GM18505 (cell line): ENCODE results near the gene KMT2A.
A peak's percentile ranks its signal among the peaks of the same experiment; 100 is the strongest.

ENCODE experiments used
- ATAC-seq: cut with Tn5 transposase; IDR thresholded peaks from one replicate; pipeline ENCODE4 v1.9.1; 2021; ENCODE audit not compliant: unreplicated experiment
- POLR2A ChIP-seq: IDR thresholded peaks from 4 replicates; pipeline ENCODE4 v1.6.1; 2011; ENCODE audit warnings: borderline replicate concordance; ENCODE audit not compliant: insufficient read depth, insufficient read length; ENCODE audit errors: extremely low read depth

The KMT2A gene

DNA sequence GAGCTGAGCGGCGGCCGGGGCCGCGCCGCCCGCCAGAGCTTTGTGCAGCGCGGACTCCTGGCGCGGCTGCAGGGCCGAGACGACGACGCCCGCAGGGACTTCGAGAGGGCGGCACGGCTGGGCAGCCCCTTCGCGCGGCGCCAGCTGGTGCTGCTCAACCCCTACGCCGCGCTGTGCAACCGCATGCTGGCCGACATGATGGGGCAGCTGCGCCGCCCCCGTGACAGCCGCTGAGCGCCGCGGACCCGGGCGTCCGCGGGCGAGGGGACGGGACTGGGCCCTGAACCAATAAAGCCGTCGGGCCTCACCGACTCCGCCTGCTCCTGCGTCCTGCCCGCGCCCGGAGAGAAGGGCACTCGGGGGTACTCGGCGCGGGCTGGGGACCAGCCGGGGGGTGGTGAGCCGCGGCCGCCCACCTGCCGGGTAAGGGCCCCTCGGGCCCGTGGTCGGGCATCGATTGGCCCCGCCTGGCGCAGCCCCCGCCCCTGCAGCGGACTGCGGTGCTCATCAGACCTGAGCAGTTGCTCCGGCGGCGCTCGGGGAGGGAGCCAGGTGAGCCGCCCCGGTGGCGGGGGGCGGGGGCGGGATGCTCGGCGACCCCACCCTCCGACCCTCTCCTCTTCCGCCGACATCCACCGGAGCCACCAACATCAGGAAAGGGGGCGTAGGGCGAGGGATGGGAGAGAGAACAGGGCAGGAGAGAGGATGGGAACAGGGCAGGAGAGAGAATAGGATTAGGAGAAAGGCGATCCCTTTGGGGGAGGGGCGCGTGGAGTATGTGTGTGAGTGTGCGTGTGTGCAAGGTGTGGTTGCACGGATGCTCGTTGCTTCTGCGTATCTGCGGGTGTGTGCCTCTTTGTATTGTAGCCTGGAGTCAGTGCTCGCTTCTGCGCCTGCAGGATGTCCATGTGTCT, 94.6 kb downstream of the KMT2A start, which contains the start of gene TMEM25:
Gene TMEM25, plus strand, starts transcription at position 510 of the 914 bp plus-strand sequence. CDS start 610 bp downstream, outside the sequence.
- TF ChIP-seq POLR2A, result peak; percentile 47
- peak; percentile 69 for ATAC-seq

- TF ChIP-seq POLR2A, result no peak
- no peak for ATAC-seq
Observed at GRCh38 chr11:118531597-118532084, 95.3 kb downstream of the KMT2A start.

DNA sequence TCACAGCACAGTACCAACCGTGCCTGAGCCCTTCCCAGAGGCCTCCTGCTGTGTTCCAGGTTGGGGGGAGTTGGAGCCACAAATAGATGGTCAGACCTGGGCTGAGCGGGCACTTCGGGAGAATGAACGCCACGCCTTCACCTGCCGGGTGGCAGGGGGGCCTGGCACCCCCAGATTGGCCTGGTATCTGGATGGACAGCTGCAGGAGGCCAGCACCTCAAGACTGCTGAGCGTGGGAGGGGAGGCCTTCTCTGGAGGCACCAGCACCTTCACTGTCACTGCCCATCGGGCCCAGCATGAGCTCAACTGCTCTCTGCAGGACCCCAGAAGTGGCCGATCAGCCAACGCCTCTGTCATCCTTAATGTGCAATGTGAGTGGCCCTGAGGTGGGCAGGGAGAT, 95.8 kb downstream of the KMT2A start:
- no peak for ATAC-seq
- no peak for TF ChIP-seq POLR2A

- no peak for TF ChIP-seq POLR2A
- no peak for ATAC-seq
Observed at GRCh38 chr11:118532852-118533768, 96.8 kb downstream of the KMT2A start.

GRCh38 chr11:118533769-118534729, 97.8 kb downstream of the KMT2A start:
- no peak for TF ChIP-seq POLR2A
- ATAC-seq, result no peak

- no peak for ATAC-seq
- TF ChIP-seq POLR2A, result no peak
Observed at GRCh38 chr11:118535261-118535660, 99.0 kb downstream of the KMT2A start.

GRCh38 chr11:118536726-118537125, 100.4 kb downstream of the KMT2A start:
- no peak for ATAC-seq
- no peak for TF ChIP-seq POLR2A

- ATAC-seq, result no peak
Observed at GRCh38 chr11:118537409-118537980, 101.2 kb downstream of the KMT2A start.

GRCh38 chr11:118544010-118544646, 107.8 kb downstream of the KMT2A start:
- ATAC-seq, result no peak

More at GRCh38 chr11:118537409-118537980, 101.2 kb downstream of the KMT2A start:
- TF ChIP-seq POLR2A, result no peak

DNA sequence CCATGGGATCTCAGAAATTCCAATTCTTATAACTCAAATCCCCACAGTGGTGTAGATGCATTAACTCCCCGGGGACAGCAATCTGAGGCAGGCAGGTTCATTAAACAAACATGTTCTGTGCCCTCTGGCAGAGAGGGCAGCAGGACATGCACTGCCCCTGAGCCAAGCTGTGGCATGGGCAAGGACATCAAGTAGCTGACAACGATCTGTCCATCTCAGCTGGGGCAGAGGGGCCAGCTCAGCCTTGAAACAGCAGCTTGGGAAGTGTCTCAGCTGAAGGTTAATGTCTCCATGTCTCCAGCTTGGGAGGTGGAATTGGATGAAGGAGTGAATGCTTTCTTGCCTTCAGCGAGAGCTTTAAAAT, 108.3 kb downstream of the KMT2A start:
- no peak for ATAC-seq
- no peak for TF ChIP-seq POLR2A

More at GRCh38 chr11:118544010-118544646, 107.8 kb downstream of the KMT2A start:
- TF ChIP-seq POLR2A, result no peak

- no peak for TF ChIP-seq POLR2A
- no peak for ATAC-seq
Observed at GRCh38 chr11:118545533-118545932, 109.2 kb downstream of the KMT2A start.
